ENCODE results near the gene GDPD5.

The GDPD5 gene

GRCh38 chr11:75474878-75475766 is 50.6 kb downstream of the GDPD5 start:
- in situ Hi-C loops (cut with HindIII; ENCODE audit: low sequenced_read_pairs), result no loop called here

- in situ Hi-C loops (cut with HindIII; ENCODE audit: low sequenced_read_pairs), result no loop called here
These were observed 51.5 kb downstream of the GDPD5 start for GRCh38 chr11:75474240-75474639.

GRCh38 chr11:75473684-75474083 is 52.1 kb downstream of the GDPD5 start:
- in situ Hi-C loops (cut with HindIII; ENCODE audit: low sequenced_read_pairs), result no loop called here

GRCh38 chr11:75472081-75472732 is 53.5 kb downstream of the GDPD5 start:
- in situ Hi-C loops (cut with HindIII; ENCODE audit: low sequenced_read_pairs), result no loop called here

GRCh38 chr11:75471176-75471973 is 54.4 kb downstream of the GDPD5 start:
- in situ Hi-C loops (cut with HindIII; ENCODE audit: low sequenced_read_pairs), result no loop called here

GRCh38 chr11:75470476-75471080 is 55.2 kb downstream of the GDPD5 start:
- in situ Hi-C loops (cut with HindIII; ENCODE audit: low sequenced_read_pairs), result no loop called here

GRCh38 chr11:75469785-75470405 is 55.8 kb downstream of the GDPD5 start:
- in situ Hi-C loops (cut with HindIII; ENCODE audit: low sequenced_read_pairs), result no loop called here

- in situ Hi-C loops (cut with HindIII; ENCODE audit: low sequenced_read_pairs), result no loop called here
These were observed 57.0 kb downstream of the GDPD5 start for GRCh38 chr11:75468534-75469340.

- in situ Hi-C loops (cut with HindIII; ENCODE audit: low sequenced_read_pairs), result no loop called here
These were observed 57.9 kb downstream of the GDPD5 start for GRCh38 chr11:75467881-75468280.

GRCh38 chr11:75467311-75467710 is 58.4 kb downstream of the GDPD5 start:
- in situ Hi-C loops (cut with HindIII; ENCODE audit: low sequenced_read_pairs), result no loop called here

GRCh38 chr11:75465701-75466531 is 59.8 kb downstream of the GDPD5 start:
- in situ Hi-C loops (cut with HindIII; ENCODE audit: low sequenced_read_pairs), result no loop called here

GRCh38 chr11:75463106-75463774 is 62.5 kb downstream of the GDPD5 start:
- in situ Hi-C loops (cut with HindIII; ENCODE audit: low sequenced_read_pairs), result no loop called here

GRCh38 chr11:75462117-75462653 is 63.6 kb downstream of the GDPD5 start:
- in situ Hi-C loops (cut with HindIII; ENCODE audit: low sequenced_read_pairs), result no loop called here

- in situ Hi-C loops (cut with HindIII; ENCODE audit: low sequenced_read_pairs), result no loop called here
These were observed 64.6 kb downstream of the GDPD5 start for GRCh38 chr11:75461151-75461550.

GRCh38 chr11:75456596-75457183 is 69.1 kb downstream of the GDPD5 start:
- in situ Hi-C loops (cut with HindIII; ENCODE audit: low sequenced_read_pairs), result no loop called here

- in situ Hi-C loops (cut with HindIII; ENCODE audit: low sequenced_read_pairs), result no loop called here
These were observed 70.8 kb downstream of the GDPD5 start for GRCh38 chr11:75454987-75455386.

GRCh38 chr11:75453916-75454655 is 71.7 kb downstream of the GDPD5 start:
- in situ Hi-C loops (cut with HindIII; ENCODE audit: low sequenced_read_pairs), result no loop called here
